Measurements from ENCODE around the gene KERA.

DNA sequence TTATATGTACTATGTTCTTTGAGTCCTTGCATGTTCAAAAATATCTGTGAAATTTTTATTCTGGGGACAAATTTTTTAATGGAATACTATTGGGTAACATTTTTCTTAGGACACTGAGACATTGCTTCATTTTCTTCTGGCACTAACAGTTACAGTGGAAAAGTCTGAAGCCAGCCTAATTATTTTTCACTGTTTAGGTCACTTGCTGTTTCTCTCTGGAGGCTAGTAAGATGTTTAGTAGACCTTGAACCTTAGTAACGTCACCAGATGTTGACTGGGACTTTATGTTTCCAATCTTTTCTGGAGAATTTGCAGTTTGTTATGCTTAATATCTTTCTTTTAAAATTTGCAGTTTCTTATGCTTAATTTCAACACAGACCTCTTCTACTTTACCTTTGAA is 40.8 kb downstream of the KERA start:
- TF ChIP-seq, protein P1, sequence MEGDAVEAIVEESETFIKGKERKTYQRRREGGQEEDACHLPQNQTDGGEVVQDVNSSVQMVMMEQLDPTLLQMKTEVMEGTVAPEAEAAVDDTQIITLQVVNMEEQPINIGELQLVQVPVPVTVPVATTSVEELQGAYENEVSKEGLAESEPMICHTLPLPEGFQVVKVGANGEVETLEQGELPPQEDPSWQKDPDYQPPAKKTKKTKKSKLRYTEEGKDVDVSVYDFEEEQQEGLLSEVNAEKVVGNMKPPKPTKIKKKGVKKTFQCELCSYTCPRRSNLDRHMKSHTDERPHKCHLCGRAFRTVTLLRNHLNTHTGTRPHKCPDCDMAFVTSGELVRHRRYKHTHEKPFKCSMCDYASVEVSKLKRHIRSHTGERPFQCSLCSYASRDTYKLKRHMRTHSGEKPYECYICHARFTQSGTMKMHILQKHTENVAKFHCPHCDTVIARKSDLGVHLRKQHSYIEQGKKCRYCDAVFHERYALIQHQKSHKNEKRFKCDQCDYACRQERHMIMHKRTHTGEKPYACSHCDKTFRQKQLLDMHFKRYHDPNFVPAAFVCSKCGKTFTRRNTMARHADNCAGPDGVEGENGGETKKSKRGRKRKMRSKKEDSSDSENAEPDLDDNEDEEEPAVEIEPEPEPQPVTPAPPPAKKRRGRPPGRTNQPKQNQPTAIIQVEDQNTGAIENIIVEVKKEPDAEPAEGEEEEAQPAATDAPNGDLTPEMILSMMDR (conservative IDR thresholded peaks at IDR 0.05; ENCODE audit: low read depth in 2 of 2): no peak
- TF ChIP-seq EZH2 (IDR thresholded peaks at IDR 0.05; ENCODE audit: low read depth, unreplicated experiment): no peak
- no peak for TF ChIP-seq CREB1 (CRISPR knock-in tag; IDR thresholded peaks at IDR 0.05; ENCODE audit: low read depth)
- TF ChIP-seq STAT1 (IDR thresholded peaks at IDR 0.05; ENCODE audit: unreplicated experiment): no peak
- TF ChIP-seq POLR2AphosphoS5 (IDR thresholded peaks at IDR 0.05; ENCODE audit: low read depth): no peak
- TF ChIP-seq JUNB (IDR thresholded peaks at IDR 0.05; ENCODE audit: unreplicated experiment): no peak
- no peak for TF ChIP-seq ZNF114 (CRISPR knock-in tag; IDR thresholded peaks at IDR 0.05)
- TF ChIP-seq, protein P2, sequence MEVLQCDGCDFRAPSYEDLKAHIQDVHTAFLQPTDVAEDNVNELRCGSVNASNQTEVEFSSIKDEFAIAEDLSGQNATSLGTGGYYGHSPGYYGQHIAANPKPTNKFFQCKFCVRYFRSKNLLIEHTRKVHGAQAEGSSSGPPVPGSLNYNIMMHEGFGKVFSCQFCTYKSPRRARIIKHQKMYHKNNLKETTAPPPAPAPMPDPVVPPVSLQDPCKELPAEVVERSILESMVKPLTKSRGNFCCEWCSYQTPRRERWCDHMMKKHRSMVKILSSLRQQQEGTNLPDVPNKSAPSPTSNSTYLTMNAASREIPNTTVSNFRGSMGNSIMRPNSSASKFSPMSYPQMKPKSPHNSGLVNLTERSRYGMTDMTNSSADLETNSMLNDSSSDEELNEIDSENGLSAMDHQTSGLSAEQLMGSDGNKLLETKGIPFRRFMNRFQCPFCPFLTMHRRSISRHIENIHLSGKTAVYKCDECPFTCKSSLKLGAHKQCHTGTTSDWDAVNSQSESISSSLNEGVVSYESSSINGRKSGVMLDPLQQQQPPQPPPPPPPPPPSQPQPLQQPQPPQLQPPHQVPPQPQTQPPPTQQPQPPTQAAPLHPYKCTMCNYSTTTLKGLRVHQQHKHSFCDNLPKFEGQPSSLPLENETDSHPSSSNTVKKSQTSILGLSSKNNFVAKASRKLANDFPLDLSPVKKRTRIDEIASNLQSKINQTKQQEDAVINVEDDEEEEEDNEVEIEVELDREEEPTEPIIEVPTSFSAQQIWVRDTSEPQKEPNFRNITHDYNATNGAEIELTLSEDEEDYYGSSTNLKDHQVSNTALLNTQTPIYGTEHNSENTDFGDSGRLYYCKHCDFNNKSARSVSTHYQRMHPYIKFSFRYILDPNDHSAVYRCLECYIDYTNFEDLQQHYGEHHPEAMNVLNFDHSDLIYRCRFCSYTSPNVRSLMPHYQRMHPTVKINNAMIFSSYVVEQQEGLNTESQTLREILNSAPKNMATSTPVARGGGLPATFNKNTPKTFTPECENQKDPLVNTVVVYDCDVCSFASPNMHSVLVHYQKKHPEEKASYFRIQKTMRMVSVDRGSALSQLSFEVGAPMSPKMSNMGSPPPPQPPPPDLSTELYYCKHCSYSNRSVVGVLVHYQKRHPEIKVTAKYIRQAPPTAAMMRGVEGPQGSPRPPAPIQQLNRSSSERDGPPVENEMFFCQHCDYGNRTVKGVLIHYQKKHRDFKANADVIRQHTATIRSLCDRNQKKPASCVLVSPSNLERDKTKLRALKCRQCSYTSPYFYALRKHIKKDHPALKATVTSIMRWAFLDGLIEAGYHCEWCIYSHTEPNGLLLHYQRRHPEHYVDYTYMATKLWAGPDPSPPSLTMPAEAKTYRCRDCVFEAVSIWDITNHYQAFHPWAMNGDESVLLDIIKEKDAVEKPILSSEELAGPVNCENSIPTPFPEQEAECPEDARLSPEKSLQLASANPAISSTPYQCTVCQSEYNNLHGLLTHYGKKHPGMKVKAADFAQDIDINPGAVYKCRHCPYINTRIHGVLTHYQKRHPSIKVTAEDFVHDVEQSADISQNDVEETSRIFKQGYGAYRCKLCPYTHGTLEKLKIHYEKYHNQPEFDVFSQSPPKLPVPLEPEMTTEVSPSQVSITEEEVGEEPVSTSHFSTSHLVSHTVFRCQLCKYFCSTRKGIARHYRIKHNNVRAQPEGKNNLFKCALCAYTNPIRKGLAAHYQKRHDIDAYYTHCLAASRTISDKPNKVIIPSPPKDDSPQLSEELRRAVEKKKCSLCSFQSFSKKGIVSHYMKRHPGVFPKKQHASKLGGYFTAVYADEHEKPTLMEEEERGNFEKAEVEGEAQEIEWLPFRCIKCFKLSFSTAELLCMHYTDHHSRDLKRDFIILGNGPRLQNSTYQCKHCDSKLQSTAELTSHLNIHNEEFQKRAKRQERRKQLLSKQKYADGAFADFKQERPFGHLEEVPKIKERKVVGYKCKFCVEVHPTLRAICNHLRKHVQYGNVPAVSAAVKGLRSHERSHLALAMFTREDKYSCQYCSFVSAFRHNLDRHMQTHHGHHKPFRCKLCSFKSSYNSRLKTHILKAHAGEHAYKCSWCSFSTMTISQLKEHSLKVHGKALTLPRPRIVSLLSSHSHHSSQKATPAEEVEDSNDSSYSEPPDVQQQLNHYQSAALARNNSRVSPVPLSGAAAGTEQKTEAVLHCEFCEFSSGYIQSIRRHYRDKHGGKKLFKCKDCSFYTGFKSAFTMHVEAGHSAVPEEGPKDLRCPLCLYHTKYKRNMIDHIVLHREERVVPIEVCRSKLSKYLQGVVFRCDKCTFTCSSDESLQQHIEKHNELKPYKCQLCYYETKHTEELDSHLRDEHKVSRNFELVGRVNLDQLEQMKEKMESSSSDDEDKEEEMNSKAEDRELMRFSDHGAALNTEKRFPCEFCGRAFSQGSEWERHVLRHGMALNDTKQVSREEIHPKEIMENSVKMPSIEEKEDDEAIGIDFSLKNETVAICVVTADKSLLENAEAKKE (CRISPR knock-in tag; IDR thresholded peaks at IDR 0.05): no peak
